GM23338 (cell line): Measurements from ENCODE around the gene SAAL1. TPM values are rescaled to one million over a fixed set of nuclear protein-coding genes. Genes with fewer than 3 reads are reported as not detected.

ENCODE experiments used
- ATAC-seq: fragments of 200-7000 bp; cut with Tn5 transposase; 3 replicates; pipeline ENCODE4 v1.9.1; 2020
- DNase-seq: peaks from one replicate; pipeline ENCODE4 v3.0.0-alpha.2; 2015; ENCODE audit warnings: low spot score
- H2AFZ ChIP-seq: fragments of 200-600 bp; sonication (generic); 2 replicates; pipeline ENCODE4 v1.8.0; 2016; ENCODE audit warnings: antibody characterized with exemption, mild to moderate bottlenecking, moderate library complexity
- H3F3A ChIP-seq: fragments of 200-600 bp; sonication (generic); replicated peaks from 2 replicates; pipeline ENCODE4 v1.8.0; 2017; ENCODE audit warnings: antibody characterized with exemption, mixed run types, low read depth
- H3K27ac ChIP-seq: fragments of 200-600 bp; sonication (generic); 2 replicates; pipeline ENCODE4 v1.6.1; 2016; ENCODE audit warnings: low read depth
- H3K27me3 ChIP-seq: fragments of 200-600 bp; sonication (generic); 2 replicates; pipeline ENCODE4 v1.8.0; 2016; ENCODE audit warnings: mild to moderate bottlenecking, mixed run types, moderate library complexity; ENCODE audit not compliant: insufficient read depth
- H3K36me3 ChIP-seq: fragments of 200-600 bp; sonication (generic); 2 replicates; pipeline ENCODE4 v1.8.0; 2016; ENCODE audit warnings: mild to moderate bottlenecking; ENCODE audit not compliant: insufficient read depth
- H3K4me1 ChIP-seq: fragments of 200-600 bp; sonication (generic); 2 replicates; pipeline ENCODE4 v1.8.0; 2016; ENCODE audit warnings: mild to moderate bottlenecking, moderate library complexity; ENCODE audit not compliant: insufficient read depth
- H3K4me2 ChIP-seq: fragments of 200-600 bp; sonication (generic); 2 replicates; pipeline ENCODE4 v1.7.1; 2017; ENCODE audit warnings: mixed run types
- H3K4me3 ChIP-seq: fragments of 200-600 bp; sonication (generic); 2 replicates; pipeline ENCODE4 v1.6.1; 2016; ENCODE audit warnings: mixed run types
- H3K79me2 ChIP-seq: fragments of 200-600 bp; sonication (generic); replicated peaks from 2 replicates; pipeline ENCODE4 v1.8.0; 2017; ENCODE audit warnings: mild to moderate bottlenecking; ENCODE audit not compliant: insufficient read depth
- H3K9me2 ChIP-seq: fragments of 200-600 bp; sonication (generic); 2 replicates; pipeline ENCODE4 v1.8.0; 2017; ENCODE audit not compliant: insufficient read depth
- H4K20me1 ChIP-seq: fragments of 200-600 bp; sonication (generic); replicated peaks from 2 replicates; pipeline ENCODE4 v1.8.0; 2017; ENCODE audit warnings: mild to moderate bottlenecking; ENCODE audit not compliant: insufficient read depth
- H3K27ac Mint-ChIP-seq: 2 replicates; pipeline ENCODE4 v1.8.0; 2020; ENCODE audit warnings: inconsistent platforms, mild to moderate bottlenecking, moderate library complexity, mixed read lengths
- H3K27me3 Mint-ChIP-seq: 3 replicates; pipeline ENCODE4 v1.8.0; 2022; ENCODE audit warnings: low read depth, mild to moderate bottlenecking, moderate library complexity, mixed read lengths, inconsistent platforms; ENCODE audit not compliant: insufficient read depth, poor library complexity
- H3K36me3 Mint-ChIP-seq: 3 replicates; pipeline ENCODE4 v1.8.0; 2021; ENCODE audit warnings: low read depth, mild to moderate bottlenecking, inconsistent platforms, moderate library complexity, mixed read lengths
- H3K4me1 Mint-ChIP-seq: 3 replicates; pipeline ENCODE4 v1.8.0; 2020; ENCODE audit warnings: mild to moderate bottlenecking, inconsistent platforms, mixed read lengths
- H3K4me3 Mint-ChIP-seq: 3 replicates; pipeline ENCODE4 v1.8.0; 2021; ENCODE audit warnings: moderate library complexity, mild to moderate bottlenecking, inconsistent platforms, mixed read lengths
- H3K9me3 Mint-ChIP-seq: 3 replicates; pipeline ENCODE4 v1.8.0; 2020; ENCODE audit warnings: moderate library complexity, mild to moderate bottlenecking, inconsistent platforms, mixed read lengths
- CTCF ChIP-seq, 2 experiments: fragments of 200-600 bp in 1 of 2; sonication (generic) in 1 of 2; conservative IDR thresholded peaks; 2 replicates each; pipeline versions ENCODE4 v1.5.1 to v1.6.1; 2016 to 2017; ENCODE audit warnings: antibody characterized with exemption in 2 of 2, low read depth in 2 of 2, mild to moderate bottlenecking in 2 of 2, moderate library complexity in 1 of 2
- EZH2 ChIP-seq: fragments of 200-600 bp; sonication (generic); IDR thresholded peaks from one replicate; pipeline ENCODE4 v1.8.0; 2017; ENCODE audit warnings: antibody characterized with exemption, mild to moderate bottlenecking, low read depth; ENCODE audit not compliant: unreplicated experiment
- EZH2phosphoT487 ChIP-seq: fragments of 200-600 bp; sonication (generic); IDR thresholded peaks from one replicate; pipeline ENCODE4 v1.8.1; 2018; ENCODE audit warnings: antibody characterized with exemption; ENCODE audit not compliant: unreplicated experiment
- NANOG ChIP-seq: IDR thresholded peaks from 2 replicates; pipeline ENCODE4 v1.6.1; 2016; ENCODE audit warnings: antibody characterized with exemption, borderline replicate concordance
- POLR2AphosphoS5 ChIP-seq: IDR thresholded peaks from 2 replicates; pipeline ENCODE4 v1.6.1; 2016; ENCODE audit warnings: antibody characterized with exemption, low read depth
- REST ChIP-seq: IDR thresholded peaks from one replicate; pipeline ENCODE4 v1.6.1; 2018; ENCODE audit warnings: antibody characterized with exemption; ENCODE audit not compliant: unreplicated experiment
- STAT1 ChIP-seq: IDR thresholded peaks from one replicate; pipeline ENCODE4 v1.6.1; 2016; ENCODE audit warnings: antibody characterized with exemption; ENCODE audit not compliant: unreplicated experiment
- ZNF114 ChIP-seq: fragments of 250-450 bp; sonication (Bioruptor Pico); IDR thresholded peaks from 2 replicates; pipeline ENCODE4 v1.5.0; 2020; ENCODE audit warnings: mild to moderate bottlenecking, moderate library complexity
- ZNF331 ChIP-seq: fragments of 250-450 bp; sonication (Bioruptor Pico); IDR thresholded peaks from 2 replicates; pipeline ENCODE4 v1.5.0; 2020; ENCODE audit warnings: low read depth, mild to moderate bottlenecking, moderate library complexity
- ZNF462 ChIP-seq: fragments of 250-450 bp; sonication (Bioruptor Pico); IDR thresholded peaks from 2 replicates; pipeline ENCODE4 v1.5.0; 2020; ENCODE audit warnings: mild to moderate bottlenecking, moderate library complexity
- polyA plus RNA-seq: library from polyadenylated mRNA; unstranded; fragments of >200 nt; fragmentation: Nextera tagmentation; extraction: Ambion mirVana; gene quantifications from 2 replicates; pipeline ENCODE4 v1.2.1, GENCODE V29; 2016
- total RNA-seq: library from RNA; depleted of rRNA; stranded (reverse); fragments of >200 nt; shearing (Covaris generic); gene quantifications from 2 replicates; pipeline ENCODE4 v1.2.3, GENCODE V29; 2014

The SAAL1 gene
- total and polyA plus RNA-seq, 2 experiments from 2014 or later = 45.9 to 61.0 TPM

- TF ChIP-seq POLR2AphosphoS5 = no peak
These were observed 24.3 kb downstream of the SAAL1 start (continued) for GRCh38 chr11:18081551-18081950.

GRCh38 chr11:18080451-18080850, 25.4 kb downstream of the SAAL1 start:
- H3K9me2 ChIP-seq = no peaks in the 10 kb centered on the region
- H3K27ac ChIP-seq = no peak overlapping the region
- ATAC-seq = no peak
- H4K20me1 ChIP-seq = no peaks in the 10 kb centered on the region
- Mint-ChIP-seq H3K27me3 (no peaks in the 10 kb centered on the region), H3K4me3 (no peak overlapping the region), H3K27ac (no peak overlapping the region), H3K4me1 (peaks cover 5% of the 10 kb centered on the region; the same call in 2 of the 3 replicates), H3K36me3 (peaks cover 49% of the 10 kb centered on the region), H3K9me3 (no peaks in the 10 kb centered on the region; the same call in 2 of the 3 replicates)
- no peak for TF ChIP-seq REST
- no peak for TF ChIP-seq ZNF331
- TF ChIP-seq POLR2AphosphoS5 = no peak
- TF ChIP-seq CTCF (conservative IDR thresholded peaks at IDR 0.05; ENCODE audit: low read depth in 2 of 2) = no peak
- no peak for TF ChIP-seq STAT1
- TF ChIP-seq EZH2 = no peak
- no peak for TF ChIP-seq NANOG
- TF ChIP-seq ZNF462 (CRISPR knock-in tag) = no peak
- no peak for TF ChIP-seq ZNF114 (CRISPR knock-in tag)
- TF ChIP-seq EZH2phosphoT487 = no peak
- no peaks in the 10 kb centered on the region for H3K4me1 ChIP-seq
- H3K27me3 ChIP-seq = no peaks in the 10 kb centered on the region
- peaks cover 16% of the 10 kb centered on the region; the same call in 1 of the 2 replicates for H3K36me3 ChIP-seq
- H2AFZ ChIP-seq = no peak overlapping the region
- no peak for DNase-seq
- no peaks in the 10 kb centered on the region for H3F3A ChIP-seq
- no peak overlapping the region for H3K4me3 ChIP-seq
- no peaks in the 10 kb centered on the region for H3K79me2 ChIP-seq
- H3K4me2 ChIP-seq = no peak overlapping the region
